Neural cell (in vitro differentiated cells): Measurements from ENCODE around the gene FAM186B.

Experiments
- EZH2 ChIP-seq: fragments of 200-600, 300-800 bp; shearing (Covaris generic), sonication (generic); IDR thresholded peaks from 2 replicates; pipeline ENCODE4 v1.6.1; 2014; ENCODE audit warnings: antibody characterized with exemption, low read length, borderline replicate concordance, mild to moderate bottlenecking; ENCODE audit not compliant: insufficient read depth, poor library complexity, severe bottlenecking
- MXI1 ChIP-seq: fragments of 450-650 bp; conservative IDR thresholded peaks from 2 replicates; pipeline ENCODE4 v1.6.1; 2014; ENCODE audit warnings: antibody characterized with exemption, mild to moderate bottlenecking; ENCODE audit not compliant: poor library complexity, severe bottlenecking
- RAD21 ChIP-seq: fragments of 450-650 bp; conservative IDR thresholded peaks from 2 replicates; pipeline ENCODE4 v1.6.1; 2014; ENCODE audit warnings: antibody characterized with exemption, mild to moderate bottlenecking, moderate library complexity
- TF ChIP-seq, protein P1 (sequence below): fragments of 450-650 bp; IDR thresholded peaks from 2 replicates; pipeline ENCODE4 v1.5.1; 2014; ENCODE audit warnings: antibody characterized with exemption, mild to moderate bottlenecking, moderate library complexity; ENCODE audit not compliant: poor library complexity, severe bottlenecking

DNA sequence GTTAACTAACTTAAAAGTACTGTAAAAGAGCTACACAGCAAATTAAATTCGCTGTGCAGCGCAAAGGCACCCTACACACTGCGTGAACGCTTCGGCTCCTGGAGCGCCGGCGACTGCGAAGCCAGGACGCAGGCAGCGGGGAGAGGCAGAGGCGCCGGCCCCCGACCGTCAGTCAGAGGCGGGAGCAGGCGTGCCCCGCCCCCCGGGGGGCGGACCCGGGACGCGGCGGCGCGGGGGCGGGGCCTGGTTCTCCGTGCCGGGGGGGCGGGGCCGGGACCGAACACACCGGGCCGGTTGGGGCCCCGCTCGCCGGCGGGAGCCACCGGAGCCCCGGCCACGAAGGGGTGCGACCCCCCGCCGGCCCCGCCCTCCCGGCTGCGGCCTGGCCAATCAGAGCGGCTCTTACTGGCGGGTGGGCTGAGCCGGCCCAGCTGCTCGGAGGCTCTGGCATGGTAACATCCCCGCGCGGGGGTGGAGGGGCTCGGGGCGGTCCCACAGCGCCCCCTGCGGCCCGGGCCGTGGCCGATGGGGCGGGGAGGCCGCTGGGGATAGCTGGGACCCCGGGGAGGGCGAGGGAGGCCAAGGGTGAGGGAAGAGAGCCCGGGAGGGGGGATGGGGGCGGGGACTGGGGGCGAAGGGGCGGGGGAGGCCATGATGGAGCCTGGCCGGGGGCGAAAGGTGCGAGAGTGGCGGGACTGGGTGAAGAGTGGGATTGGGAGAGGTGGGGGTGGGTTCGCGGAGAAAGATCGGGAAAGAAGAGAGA, 17.9 kb upstream of the FAM186B start, which contains the start of gene PRPF40B:
- TF ChIP-seq EZH2 (no peak), RAD21 (peak; percentile 8), MXI1 (peak; percentile 71)
- TF ChIP-seq, protein P1, sequence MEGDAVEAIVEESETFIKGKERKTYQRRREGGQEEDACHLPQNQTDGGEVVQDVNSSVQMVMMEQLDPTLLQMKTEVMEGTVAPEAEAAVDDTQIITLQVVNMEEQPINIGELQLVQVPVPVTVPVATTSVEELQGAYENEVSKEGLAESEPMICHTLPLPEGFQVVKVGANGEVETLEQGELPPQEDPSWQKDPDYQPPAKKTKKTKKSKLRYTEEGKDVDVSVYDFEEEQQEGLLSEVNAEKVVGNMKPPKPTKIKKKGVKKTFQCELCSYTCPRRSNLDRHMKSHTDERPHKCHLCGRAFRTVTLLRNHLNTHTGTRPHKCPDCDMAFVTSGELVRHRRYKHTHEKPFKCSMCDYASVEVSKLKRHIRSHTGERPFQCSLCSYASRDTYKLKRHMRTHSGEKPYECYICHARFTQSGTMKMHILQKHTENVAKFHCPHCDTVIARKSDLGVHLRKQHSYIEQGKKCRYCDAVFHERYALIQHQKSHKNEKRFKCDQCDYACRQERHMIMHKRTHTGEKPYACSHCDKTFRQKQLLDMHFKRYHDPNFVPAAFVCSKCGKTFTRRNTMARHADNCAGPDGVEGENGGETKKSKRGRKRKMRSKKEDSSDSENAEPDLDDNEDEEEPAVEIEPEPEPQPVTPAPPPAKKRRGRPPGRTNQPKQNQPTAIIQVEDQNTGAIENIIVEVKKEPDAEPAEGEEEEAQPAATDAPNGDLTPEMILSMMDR: peak; percentile 61
